ENCODE measurements around the gene LDLRAD4.
A peak's percentile ranks its signal among the peaks of the same experiment; 100 is the strongest.

Gene LDLRAD4

GRCh38 chr18:13514558-13514957, 296.0 kb downstream of the LDLRAD4 start:
- H3K36me3 Mint-ChIP-seq (ENCODE audit: low read depth), result peaks cover 11% of the 10 kb centered on the region
- H3K27ac Mint-ChIP-seq, result no peak overlapping the region
- H3K9me3 Mint-ChIP-seq, result peaks cover 23% of the 10 kb centered on the region
- no peak for TF ChIP-seq CTCF (IDR thresholded peaks at IDR 0.05; ENCODE audit: unreplicated experiment in 3 of 3)
- H3K4me3 Mint-ChIP-seq, result no peak overlapping the region
- H3K27me3 Mint-ChIP-seq (ENCODE audit: low read depth), result peaks cover 3% of the 10 kb centered on the region
- H3K4me1 Mint-ChIP-seq, result peaks cover 52% of the 10 kb centered on the region

- Mint-ChIP-seq H3K27me3 (ENCODE audit: low read depth) (peaks cover 3% of the 10 kb centered on the region), H3K4me1 (peaks cover 44% of the 10 kb centered on the region), H3K9me3 (peaks cover 20% of the 10 kb centered on the region), H3K4me3 (no peak overlapping the region), H3K27ac (no peak overlapping the region), H3K36me3 (ENCODE audit: low read depth) (peaks cover 11% of the 10 kb centered on the region)
- TF ChIP-seq CTCF (IDR thresholded peaks at IDR 0.05; ENCODE audit: unreplicated experiment in 3 of 3), result no peak
Observed at GRCh38 chr18:13516855-13517254, 298.3 kb downstream of the LDLRAD4 start.

GRCh38 chr18:13517369-13517768, 298.8 kb downstream of the LDLRAD4 start:
- no peak overlapping the region for H3K4me3 Mint-ChIP-seq
- H3K27me3 Mint-ChIP-seq (ENCODE audit: low read depth), result peaks cover 3% of the 10 kb centered on the region
- H3K36me3 Mint-ChIP-seq (ENCODE audit: low read depth), result peaks cover 11% of the 10 kb centered on the region
- H3K4me1 Mint-ChIP-seq, result peaks cover 38% of the 10 kb centered on the region
- no peak for TF ChIP-seq CTCF (IDR thresholded peaks at IDR 0.05; ENCODE audit: unreplicated experiment in 3 of 3)
- H3K9me3 Mint-ChIP-seq, result peaks cover 20% of the 10 kb centered on the region
- no peak overlapping the region for H3K27ac Mint-ChIP-seq

- peaks cover 3% of the 10 kb centered on the region for H3K27me3 Mint-ChIP-seq (ENCODE audit: low read depth)
- peaks cover 20% of the 10 kb centered on the region for H3K9me3 Mint-ChIP-seq
- no peak overlapping the region for H3K4me3 Mint-ChIP-seq
- H3K4me1 Mint-ChIP-seq, result peaks cover 28% of the 10 kb centered on the region
- no peak overlapping the region for H3K27ac Mint-ChIP-seq
- peaks cover 11% of the 10 kb centered on the region for H3K36me3 Mint-ChIP-seq (ENCODE audit: low read depth)
- no peak for TF ChIP-seq CTCF (IDR thresholded peaks at IDR 0.05; ENCODE audit: unreplicated experiment in 3 of 3)
Observed at GRCh38 chr18:13518382-13518781, 299.8 kb downstream of the LDLRAD4 start.

- H3K27me3 Mint-ChIP-seq (ENCODE audit: low read depth), result peaks cover 6% of the 10 kb centered on the region
- peaks cover 20% of the 10 kb centered on the region for H3K9me3 Mint-ChIP-seq
- H3K4me3 Mint-ChIP-seq, result no peak overlapping the region
- peak overlapping the region in 1 of 3 experiments; percentile 3 for H3K27ac Mint-ChIP-seq
- peaks cover 10% of the 10 kb centered on the region for H3K36me3 Mint-ChIP-seq (ENCODE audit: low read depth)
- TF ChIP-seq CTCF (IDR thresholded peaks at IDR 0.05; ENCODE audit: unreplicated experiment in 3 of 3), result no peak
- H3K4me1 Mint-ChIP-seq, result peaks cover 9% of the 10 kb centered on the region
Observed at GRCh38 chr18:13520306-13520705, 301.7 kb downstream of the LDLRAD4 start.

- Mint-ChIP-seq H3K9me3 (peaks cover 18% of the 10 kb centered on the region), H3K4me1 (peaks cover 6% of the 10 kb centered on the region), H3K27ac (no peak overlapping the region), H3K27me3 (ENCODE audit: low read depth) (peaks cover 6% of the 10 kb centered on the region), H3K4me3 (no peak overlapping the region), H3K36me3 (ENCODE audit: low read depth) (peaks cover 8% of the 10 kb centered on the region)
- no peak for TF ChIP-seq CTCF (IDR thresholded peaks at IDR 0.05; ENCODE audit: unreplicated experiment in 3 of 3)
Observed at GRCh38 chr18:13520741-13521140, 302.2 kb downstream of the LDLRAD4 start.

All from nephron (organoid).